Astrocyte (in vitro differentiated cells and primary cell): ENCODE data around the gene PRKAA2. TPM values are rescaled to one million over a fixed set of nuclear protein-coding genes. Genes with fewer than 3 reads are reported as not detected.

Source experiments
- DNase-seq: peaks from one replicate; pipeline ENCODE4 v3.0.0-alpha.2; 2010; ENCODE audit warnings: low read depth
- FAIRE-seq: peaks from 2 replicates; lab custom pipeline; 2011; peaks lifted over from hg19 to GRCh38; lab: Jason Lieb, UNC
- H2AFZ ChIP-seq: 2 replicates; pipeline ENCODE4 v1.6.0; 2012; ENCODE audit warnings: low read depth, low read length, inconsistent platforms
- H3K27ac ChIP-seq: 2 replicates; pipeline ENCODE4 v1.5.1; 2011; ENCODE audit warnings: low read depth, low read length, inconsistent platforms
- H3K27me3 ChIP-seq: 2 replicates; pipeline ENCODE4 v1.6.0; 2011; ENCODE audit warnings: low read length, inconsistent platforms; ENCODE audit not compliant: insufficient read depth
- H3K36me3 ChIP-seq: 2 replicates; pipeline ENCODE4 v1.5.1; 2011; ENCODE audit warnings: low read length, inconsistent platforms; ENCODE audit not compliant: insufficient read depth
- H3K4me1 ChIP-seq: 2 replicates; pipeline ENCODE4 v1.5.1; 2011; ENCODE audit warnings: low read length, inconsistent platforms; ENCODE audit not compliant: insufficient read depth
- H3K4me2 ChIP-seq: 2 replicates; pipeline ENCODE4 v1.6.0; 2012; ENCODE audit warnings: low read length, inconsistent platforms
- H3K4me3 ChIP-seq: 2 replicates; pipeline ENCODE4 v1.5.1; 2011; ENCODE audit warnings: low read depth, mild to moderate bottlenecking, low read length, inconsistent platforms; ENCODE audit not compliant: insufficient read depth
- H3K79me2 ChIP-seq: 2 replicates; pipeline ENCODE4 v1.6.0; 2012; ENCODE audit warnings: mild to moderate bottlenecking, low read length, inconsistent platforms; ENCODE audit not compliant: insufficient read depth
- H3K9ac ChIP-seq: 2 replicates; pipeline ENCODE4 v1.6.0; 2012; ENCODE audit warnings: mild to moderate bottlenecking, low read length, inconsistent platforms
- H3K9me3 ChIP-seq: 2 replicates; pipeline ENCODE4 v1.5.1; 2012; ENCODE audit warnings: low read depth, mild to moderate bottlenecking, low read length, inconsistent platforms; ENCODE audit not compliant: insufficient read depth
- H4K20me1 ChIP-seq: 2 replicates; pipeline ENCODE4 v1.6.0; 2012; ENCODE audit warnings: low read length, inconsistent platforms; ENCODE audit not compliant: insufficient read depth
- H3K27ac Mint-ChIP-seq: one replicate; pipeline ENCODE4 v1.8.0; 2021; ENCODE audit warnings: mild to moderate bottlenecking, mixed read lengths; ENCODE audit not compliant: unreplicated experiment
- H3K27me3 Mint-ChIP-seq: one replicate; pipeline ENCODE4 v1.8.0; 2021; ENCODE audit warnings: low read depth, mixed read lengths; ENCODE audit not compliant: unreplicated experiment
- H3K36me3 Mint-ChIP-seq: one replicate; pipeline ENCODE4 v1.8.0; 2021; ENCODE audit warnings: low read depth, mixed read lengths; ENCODE audit not compliant: unreplicated experiment
- H3K4me1 Mint-ChIP-seq: one replicate; pipeline ENCODE4 v1.8.0; 2021; ENCODE audit warnings: low read depth, mixed read lengths; ENCODE audit not compliant: unreplicated experiment
- H3K4me3 Mint-ChIP-seq: one replicate; pipeline ENCODE4 v1.8.0; 2021; ENCODE audit warnings: mild to moderate bottlenecking, moderate library complexity, mixed read lengths; ENCODE audit not compliant: unreplicated experiment
- H3K9me3 Mint-ChIP-seq: one replicate; pipeline ENCODE4 v1.8.0; 2021; ENCODE audit warnings: mild to moderate bottlenecking, mixed read lengths; ENCODE audit not compliant: unreplicated experiment
- EZH2 ChIP-seq: IDR thresholded peaks from 2 replicates; pipeline ENCODE4 v1.6.1; 2012; ENCODE audit warnings: mild to moderate bottlenecking, low read length, inconsistent platforms; ENCODE audit not compliant: insufficient read depth
- total RNA-seq: library from RNA; stranded (reverse); gene quantifications from 2 replicates; pipeline ENCODE4 v1.2.1, GENCODE V29; 2021
- TF ChIP-seq, protein P1 (sequence below): IDR thresholded peaks from 2 replicates; pipeline ENCODE4 v1.5.1; 2011; ENCODE audit warnings: low read depth, mild to moderate bottlenecking, inconsistent platforms, low read length, moderate library complexity; ENCODE audit not compliant: insufficient read depth

The PRKAA2 gene
- total RNA-seq, 1 donor from 2014 or later, result 2.4 TPM

DNA sequence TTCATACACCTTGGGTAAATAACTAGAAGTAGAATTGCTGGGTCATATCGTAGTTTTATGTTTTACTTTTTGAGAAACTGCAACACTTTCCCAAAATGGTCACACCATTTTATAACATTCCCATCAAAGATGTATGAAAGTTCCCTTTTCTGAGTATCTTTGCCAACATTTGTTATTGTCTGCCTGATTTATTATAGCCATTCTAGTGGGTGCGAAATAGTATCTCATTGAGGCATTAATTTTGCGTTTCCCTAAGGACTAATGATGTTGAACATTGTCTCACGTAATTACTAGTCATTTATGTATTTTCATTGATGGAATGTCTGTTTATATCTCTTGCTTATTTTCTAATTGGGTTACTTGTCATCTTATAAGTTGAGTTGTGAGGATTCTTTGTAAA is 3.4 kb downstream of the PRKAA2 start:
- Mint-ChIP-seq H3K4me3 (no peak overlapping the region), H3K27ac (no peak overlapping the region), H3K9me3 (no peaks in the 10 kb centered on the region), H3K4me1 (peaks cover 3% of the 10 kb centered on the region), H3K36me3 (no peaks in the 10 kb centered on the region), H3K27me3 (peaks cover 4% of the 10 kb centered on the region)
- H3K79me2 ChIP-seq, result no peaks in the 10 kb centered on the region
- H3K9me3 ChIP-seq, result no peaks in the 10 kb centered on the region
- TF ChIP-seq EZH2, result no peak
- TF ChIP-seq, protein P1, sequence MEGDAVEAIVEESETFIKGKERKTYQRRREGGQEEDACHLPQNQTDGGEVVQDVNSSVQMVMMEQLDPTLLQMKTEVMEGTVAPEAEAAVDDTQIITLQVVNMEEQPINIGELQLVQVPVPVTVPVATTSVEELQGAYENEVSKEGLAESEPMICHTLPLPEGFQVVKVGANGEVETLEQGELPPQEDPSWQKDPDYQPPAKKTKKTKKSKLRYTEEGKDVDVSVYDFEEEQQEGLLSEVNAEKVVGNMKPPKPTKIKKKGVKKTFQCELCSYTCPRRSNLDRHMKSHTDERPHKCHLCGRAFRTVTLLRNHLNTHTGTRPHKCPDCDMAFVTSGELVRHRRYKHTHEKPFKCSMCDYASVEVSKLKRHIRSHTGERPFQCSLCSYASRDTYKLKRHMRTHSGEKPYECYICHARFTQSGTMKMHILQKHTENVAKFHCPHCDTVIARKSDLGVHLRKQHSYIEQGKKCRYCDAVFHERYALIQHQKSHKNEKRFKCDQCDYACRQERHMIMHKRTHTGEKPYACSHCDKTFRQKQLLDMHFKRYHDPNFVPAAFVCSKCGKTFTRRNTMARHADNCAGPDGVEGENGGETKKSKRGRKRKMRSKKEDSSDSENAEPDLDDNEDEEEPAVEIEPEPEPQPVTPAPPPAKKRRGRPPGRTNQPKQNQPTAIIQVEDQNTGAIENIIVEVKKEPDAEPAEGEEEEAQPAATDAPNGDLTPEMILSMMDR, result no peak
- FAIRE-seq, result no peak
- peaks cover 6% of the 10 kb centered on the region for H3K4me1 ChIP-seq
- no peak overlapping the region for H3K9ac ChIP-seq
- no peak overlapping the region for H2AFZ ChIP-seq
- no peaks in the 10 kb centered on the region for H3K36me3 ChIP-seq
- no peak overlapping the region for H3K4me3 ChIP-seq
- H4K20me1 ChIP-seq, result no peaks in the 10 kb centered on the region
- H3K27ac ChIP-seq, result no peak overlapping the region
- DNase-seq, result no peak
- H3K4me2 ChIP-seq, result no peak overlapping the region
- no peaks in the 10 kb centered on the region for H3K27me3 ChIP-seq

DNA sequence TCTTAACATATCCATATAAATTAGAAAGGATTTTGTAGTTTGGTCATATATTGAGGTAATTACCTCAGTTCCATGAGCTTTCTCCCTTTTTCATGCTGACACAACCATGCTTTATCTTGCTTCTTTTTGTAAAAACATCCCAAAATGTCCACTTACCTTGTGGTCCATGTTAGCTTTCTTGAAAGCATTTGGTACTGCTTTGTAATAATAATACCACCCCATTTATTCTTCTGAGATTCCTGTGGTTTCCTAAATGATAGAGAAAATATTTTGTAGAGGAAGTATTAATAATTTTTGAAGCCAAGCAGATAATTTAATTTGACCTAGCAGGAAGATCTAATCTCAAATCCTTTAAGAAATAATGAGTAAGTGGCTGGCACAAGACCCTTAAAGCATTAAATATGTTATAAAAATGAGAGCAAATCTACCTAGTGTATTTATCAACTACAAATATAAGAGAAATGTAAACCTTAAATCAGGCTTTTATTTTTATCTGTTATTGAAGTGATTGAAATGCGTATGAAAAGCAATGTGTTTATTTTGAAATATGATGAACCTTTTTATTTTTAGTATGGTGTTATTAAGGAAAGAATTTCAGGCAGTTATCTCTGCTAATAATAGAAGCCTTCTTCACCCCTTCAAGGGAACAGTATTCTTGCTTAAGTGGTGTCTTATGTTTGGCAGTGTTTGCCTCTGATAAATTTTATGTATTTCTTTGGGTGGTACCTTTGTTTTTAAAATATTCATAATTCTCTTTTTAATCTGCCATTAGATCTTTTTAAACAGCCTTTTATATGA is 9.2 kb downstream of the PRKAA2 start:
- H3K4me1 ChIP-seq, result no peaks in the 10 kb centered on the region
- H3K36me3 ChIP-seq, result no peaks in the 10 kb centered on the region
- no peak for FAIRE-seq
- H3K27me3 Mint-ChIP-seq, result no peaks in the 10 kb centered on the region
- no peak overlapping the region for H3K4me3 ChIP-seq
- H3K9ac ChIP-seq, result no peak overlapping the region
- peak; percentile 31 for DNase-seq
- H3K9me3 ChIP-seq, result peaks cover 8% of the 10 kb centered on the region
- H3K27ac Mint-ChIP-seq, result no peak overlapping the region
- TF ChIP-seq, protein P1, result no peak
- no peak for TF ChIP-seq EZH2
- H3K4me1 Mint-ChIP-seq, result no peaks in the 10 kb centered on the region
- H3K36me3 Mint-ChIP-seq, result peaks cover 2% of the 10 kb centered on the region
- no peak overlapping the region for H2AFZ ChIP-seq
- no peak overlapping the region for H3K4me2 ChIP-seq
- no peaks in the 10 kb centered on the region for H3K27me3 ChIP-seq
- no peaks in the 10 kb centered on the region for H3K79me2 ChIP-seq
- peaks cover 7% of the 10 kb centered on the region for H3K9me3 Mint-ChIP-seq
- H3K4me3 Mint-ChIP-seq, result no peak overlapping the region
- H3K27ac ChIP-seq, result no peak overlapping the region
- H4K20me1 ChIP-seq, result no peaks in the 10 kb centered on the region
